NCI-H146 treated with DMSO at 0.1 percent for 48 hours (cell line): ENCODE results near the gene PTPMT1.
"Not testable (repeated sequence)": the region's sequence is repeated elsewhere in the genome, so short reads cannot be mapped to it uniquely, and the experiment has no call there.

Experiments used
- DNase-seq: peaks from one replicate; lab custom pipeline; 2025; ENCODE audit not compliant: unreplicated experiment; lab: John Stamatoyannopoulos, UW

PTPMT1 gene

GRCh38 chr11:47565340-47566148 is at the start of gene PTPMT1:
PTPMT1 (plus strand) TSS chr11:47565599; CDS start chr11:47565623, 24 bp downstream.
- peak; percentile 32 for DNase-seq

GRCh38 chr11:47516155-47516554 is 49.2 kb upstream of the PTPMT1 start:
- DNase-seq = no peak

- no peak for DNase-seq
Measured at GRCh38 chr11:47516984-47517853, 48.2 kb upstream of the PTPMT1 start.

GRCh38 chr11:47518212-47518964 is 47.0 kb upstream of the PTPMT1 start:
- DNase-seq = no peak

GRCh38 chr11:47523490-47524225 is 41.7 kb upstream of the PTPMT1 start:
- no peak for DNase-seq

- no peak for DNase-seq
Measured at GRCh38 chr11:47524291-47524874, 41.0 kb upstream of the PTPMT1 start.

GRCh38 chr11:47526032-47526431 is 39.4 kb upstream of the PTPMT1 start:
- not testable (repeated sequence) for DNase-seq

GRCh38 chr11:47527186-47527585 is 38.2 kb upstream of the PTPMT1 start:
- no peak for DNase-seq

GRCh38 chr11:47529951-47530350 is 35.4 kb upstream of the PTPMT1 start:
- DNase-seq = no peak

GRCh38 chr11:47530721-47531120 is 34.7 kb upstream of the PTPMT1 start:
- DNase-seq = not testable (repeated sequence)

GRCh38 chr11:47531666-47532065 is 33.7 kb upstream of the PTPMT1 start:
- no peak for DNase-seq

- DNase-seq = no peak
Measured at GRCh38 chr11:47532597-47533213, 32.7 kb upstream of the PTPMT1 start.

- no peak for DNase-seq
Measured at GRCh38 chr11:47533690-47534151, 31.7 kb upstream of the PTPMT1 start.

GRCh38 chr11:47534704-47535251 is 30.6 kb upstream of the PTPMT1 start:
- DNase-seq = no peak

- DNase-seq = no peak
Measured at GRCh38 chr11:47536915-47537314, 28.5 kb upstream of the PTPMT1 start.

- DNase-seq = peak; percentile 36
Measured at GRCh38 chr11:47538741-47539565, 26.4 kb upstream of the PTPMT1 start.

- DNase-seq = no peak
Measured at GRCh38 chr11:47539681-47540039, 25.7 kb upstream of the PTPMT1 start.

- DNase-seq = no peak
Measured at GRCh38 chr11:47541070-47541469, 24.3 kb upstream of the PTPMT1 start.

GRCh38 chr11:47545298-47545697 is 20.1 kb upstream of the PTPMT1 start:
- no peak for DNase-seq
